ENCODE data around the gene HTRA1.

Gene HTRA1

GRCh38 chr10:122559228-122559627 is 97.9 kb downstream of the HTRA1 start:
- no peak for FAIRE-seq

- FAIRE-seq, result no peak
These were observed 99.0 kb downstream of the HTRA1 start, which contains the start of gene DMBT1 for GRCh38 chr10:122560279-122560804. DMBT1 (plus strand) TSS chr10:122560754; CDS start chr10:122560771, 17 bp downstream.

- no peak for FAIRE-seq
These were observed 99.9 kb downstream of the HTRA1 start for GRCh38 chr10:122561212-122561611.

GRCh38 chr10:122561792-122562191 is 100.4 kb downstream of the HTRA1 start:
- no peak for FAIRE-seq

All from A204.1 (cell line).